Stimulated activated CD4-positive, alpha-beta T cell treated with anti-CD3 and anti-CD28 coated beads, Interleukin-12 subunit alpha, Interleukin-12 subunit beta, amount 100 ng/mL, for 4 hours (primary cell): Measurements from ENCODE around the gene RRAGB.
"Not testable (repeated sequence)": the region's sequence is repeated elsewhere in the genome, so short reads cannot be mapped to it uniquely, and the experiment has no call there.

Experiments
- DNase-seq: peaks from one replicate; pipeline ENCODE4 v3.0.0-alpha.2; 2020

The RRAGB gene

GRCh38 chrX:55717521-55718497 is at the start of gene RRAGB:
Gene RRAGB, plus strand, starts transcription at chrX:55717749. Its CDS starts 579 bp downstream, at chrX:55718328.
- peak; percentile 80 for DNase-seq

- no peak for DNase-seq
Measured at GRCh38 chrX:55668084-55668483, 49.5 kb upstream of the RRAGB start.

- not testable (repeated sequence) for DNase-seq
Measured at GRCh38 chrX:55688579-55688978, 29.0 kb upstream of the RRAGB start.

- no peak for DNase-seq
Measured at GRCh38 chrX:55695227-55696018, 22.1 kb upstream of the RRAGB start.

GRCh38 chrX:55697381-55697780 is 20.2 kb upstream of the RRAGB start:
- DNase-seq: no peak

GRCh38 chrX:55702671-55703070 is 14.9 kb upstream of the RRAGB start:
- DNase-seq: no peak

- not testable (repeated sequence) for DNase-seq
Measured at GRCh38 chrX:55703436-55703835, 14.1 kb upstream of the RRAGB start.

GRCh38 chrX:55705066-55705465 is 12.5 kb upstream of the RRAGB start:
- DNase-seq: not testable (repeated sequence)

- no peak for DNase-seq
Measured at GRCh38 chrX:55709735-55710134, 7.8 kb upstream of the RRAGB start.

- DNase-seq: no peak
Measured at GRCh38 chrX:55710701-55711100, 6.8 kb upstream of the RRAGB start.

GRCh38 chrX:55713631-55714030 is 3.9 kb upstream of the RRAGB start:
- DNase-seq: no peak

GRCh38 chrX:55714161-55714560 is 3.4 kb upstream of the RRAGB start:
- DNase-seq: no peak

- no peak for DNase-seq
Measured at GRCh38 chrX:55715847-55716246, 1.7 kb upstream of the RRAGB start.

- no peak for DNase-seq
Measured at GRCh38 chrX:55716937-55717336, 612 bp upstream of the RRAGB start.

GRCh38 chrX:55731826-55732225 is 14.3 kb downstream of the RRAGB start:
- no peak for DNase-seq

- no peak for DNase-seq
Measured at GRCh38 chrX:55738969-55739368, 21.4 kb downstream of the RRAGB start.

- no peak for DNase-seq
Measured at GRCh38 chrX:55742649-55743048, 25.1 kb downstream of the RRAGB start.

GRCh38 chrX:55748463-55748862 is 30.9 kb downstream of the RRAGB start:
- not testable (repeated sequence) for DNase-seq

- no peak for DNase-seq
Measured at GRCh38 chrX:55750256-55750655, 32.7 kb downstream of the RRAGB start.

GRCh38 chrX:55754861-55755294 is 37.3 kb downstream of the RRAGB start:
- no peak for DNase-seq

- no peak for DNase-seq
Measured at GRCh38 chrX:55758033-55758432, 40.5 kb downstream of the RRAGB start.

GRCh38 chrX:55759478-55759877 is 41.9 kb downstream of the RRAGB start:
- DNase-seq: no peak

- no peak for DNase-seq
Measured at GRCh38 chrX:55767100-55767499, 49.6 kb downstream of the RRAGB start.

- not testable (repeated sequence) for DNase-seq
Measured at GRCh38 chrX:55774419-55774818, 56.9 kb downstream of the RRAGB start.
